Glomerular visceral epithelial cell (primary cell): ENCODE measurements around the gene INTS6.

Source experiments
- DNase-seq: peaks from one replicate; pipeline ENCODE4 v3.0.0-alpha.2; 2016; ENCODE audit errors: extremely low spot score

Gene INTS6

GRCh38 chr13:51405176-51405575 lies 47.7 kb downstream of the INTS6 start:
- no peak for DNase-seq

- no peak for DNase-seq
Measured at GRCh38 chr13:51397262-51397941, 55.4 kb downstream of the INTS6 start.

GRCh38 chr13:51396352-51396751 lies 56.5 kb downstream of the INTS6 start:
- no peak for DNase-seq

GRCh38 chr13:51394724-51395123 lies 58.1 kb downstream of the INTS6 start:
- no peak for DNase-seq

- no peak for DNase-seq
Measured at GRCh38 chr13:51385114-51385513, 67.7 kb downstream of the INTS6 start.

- no peak for DNase-seq
Measured at GRCh38 chr13:51380269-51380668, 72.6 kb downstream of the INTS6 start.

- DNase-seq, result no peak
Measured at GRCh38 chr13:51373451-51373850, 79.4 kb downstream of the INTS6 start.

GRCh38 chr13:51371768-51372399 lies 81.0 kb downstream of the INTS6 start:
- DNase-seq, result no peak

GRCh38 chr13:51370811-51371210 lies 82.0 kb downstream of the INTS6 start:
- DNase-seq, result no peak

- no peak for DNase-seq
Measured at GRCh38 chr13:51370116-51370515, 82.7 kb downstream of the INTS6 start.

GRCh38 chr13:51364404-51365008 lies 88.3 kb downstream of the INTS6 start:
- DNase-seq, result peak; percentile 42

GRCh38 chr13:51363625-51364024 lies 89.2 kb downstream of the INTS6 start:
- DNase-seq, result no peak

GRCh38 chr13:51361106-51361505 lies 91.7 kb downstream of the INTS6 start:
- peak; percentile 14 for DNase-seq

- no peak for DNase-seq
Measured at GRCh38 chr13:51360489-51360888, 92.3 kb downstream of the INTS6 start.

- DNase-seq, result no peak
Measured at GRCh38 chr13:51359352-51359751, 93.5 kb downstream of the INTS6 start.

- DNase-seq, result no peak
Measured at GRCh38 chr13:51357928-51358595, 94.8 kb downstream of the INTS6 start.

GRCh38 chr13:51355217-51355616 lies 97.6 kb downstream of the INTS6 start:
- DNase-seq, result no peak

GRCh38 chr13:51349016-51349415 lies 103.8 kb downstream of the INTS6 start:
- no peak for DNase-seq

GRCh38 chr13:51348069-51348967 lies 104.5 kb downstream of the INTS6 start:
- no peak for DNase-seq

- no peak for DNase-seq
Measured at GRCh38 chr13:51347099-51347498, 105.7 kb downstream of the INTS6 start.

GRCh38 chr13:51346397-51346796 lies 106.4 kb downstream of the INTS6 start:
- DNase-seq, result no peak

- DNase-seq, result no peak
Measured at GRCh38 chr13:51343475-51343874, 109.4 kb downstream of the INTS6 start.
